ENCODE results near the gene SERPINA1. TPM values are rescaled to one million over a fixed set of nuclear protein-coding genes. Genes with fewer than 3 reads are reported as not detected.

SERPINA1 gene
- total RNA-seq, 1 experiment from 2014 or later = 10.5 TPM

- H3K27ac ChIP-seq (ENCODE audit: low read length) = no peak overlapping the region
- H2AFZ ChIP-seq (ENCODE audit: low read length) = no peak overlapping the region
- ChIA-PET POLR2A (ENCODE audit: unreplicated experiment) (no interaction called here), CTCF (no interaction called here)
- DNase-seq (no peak), ATAC-seq (no peak)
- H3F3A ChIP-seq (ENCODE audit: low read length, unreplicated experiment) = no peaks in the 10 kb centered on the region
- BruUV-seq (replicated peaks) = no TSS peak
- H3K9ac ChIP-seq (ENCODE audit: low read length) = no peak overlapping the region
- H4K20me1 ChIP-seq (ENCODE audit: low read length) = no peaks in the 10 kb centered on the region
- no peaks in the 10 kb centered on the region for H3K4me1 ChIP-seq (ENCODE audit: insufficient read depth, low read length)
- H3K79me2 ChIP-seq (ENCODE audit: low read length) = no peaks in the 10 kb centered on the region
- no peak overlapping the region for H3K4me2 ChIP-seq (ENCODE audit: low read length)
- TF ChIP-seq EZH2phosphoT487 (IDR thresholded peaks at IDR 0.05; ENCODE audit: borderline replicate concordance, low read length) (no peak), EZH2 (IDR thresholded peaks at IDR 0.05; ENCODE audit: low read length, unreplicated experiment) (no peak), CTCF (conservative IDR thresholded peaks at IDR 0.05; ENCODE audit: low read depth, low read length) (no peak)
- H3K9me3 ChIP-seq (ENCODE audit: low read length) = 0 out of 2 replicates have a peak, but pooled peaks cover 4% of the 10 kb centered on the region
- no peaks in the 10 kb centered on the region for H3K27me3 ChIP-seq (ENCODE audit: low read length)
- intact Hi-C loops (cut with micrococcal nuclease) = no loop called here
- H3K36me3 ChIP-seq (ENCODE audit: low read depth, low read length) = no peaks in the 10 kb centered on the region
- H3K4me3 ChIP-seq (ENCODE audit: low read length) = no peak overlapping the region
- no peaks in the 10 kb centered on the region for H3K9me2 ChIP-seq (replicated peaks; ENCODE audit: low read length)
Measured at GRCh38 chr14:94408546-94409095, 20.2 kb upstream of the SERPINA1 start.

GRCh38 chr14:94407906-94408305 is 19.5 kb upstream of the SERPINA1 start:
- intact Hi-C loops (cut with micrococcal nuclease) = no loop called here
- CTCF ChIA-PET = no interaction called here

GRCh38 chr14:94406910-94407309 is 18.5 kb upstream of the SERPINA1 start:
- CTCF ChIA-PET = no interaction called here
- Histone ChIP-seq H4K20me1 (ENCODE audit: low read length) (no peaks in the 10 kb centered on the region), H3K9me3 (ENCODE audit: low read length) (0 out of 2 replicates have a peak, but pooled peaks cover 4% of the 10 kb centered on the region), H3K79me2 (ENCODE audit: low read length) (no peaks in the 10 kb centered on the region), H3K27ac (ENCODE audit: low read length) (no peak overlapping the region), H3K27me3 (ENCODE audit: low read length) (no peaks in the 10 kb centered on the region), H3K4me3 (ENCODE audit: low read length) (no peak overlapping the region), H3K36me3 (ENCODE audit: low read depth, low read length) (no peaks in the 10 kb centered on the region), H3F3A (ENCODE audit: low read length, unreplicated experiment) (no peaks in the 10 kb centered on the region), H3K9me2 (replicated peaks; ENCODE audit: low read length) (no peaks in the 10 kb centered on the region), H3K4me2 (ENCODE audit: low read length) (no peak overlapping the region), H2AFZ (ENCODE audit: low read length) (no peak overlapping the region), H3K4me1 (ENCODE audit: insufficient read depth, low read length) (no peaks in the 10 kb centered on the region), H3K9ac (ENCODE audit: low read length) (no peak overlapping the region)
- POLR2A ChIA-PET (ENCODE audit: unreplicated experiment) = no interaction called here
- DNase-seq (no peak), ATAC-seq (no peak)
- intact Hi-C loops (cut with micrococcal nuclease) = no loop called here
- BruUV-seq (replicated peaks) = no TSS peak
- TF ChIP-seq EZH2 (IDR thresholded peaks at IDR 0.05; ENCODE audit: low read length, unreplicated experiment) = no peak
- no peak for TF ChIP-seq CTCF (conservative IDR thresholded peaks at IDR 0.05; ENCODE audit: low read depth, low read length)
- no peak for TF ChIP-seq EZH2phosphoT487 (IDR thresholded peaks at IDR 0.05; ENCODE audit: borderline replicate concordance, low read length)

More at GRCh38 chr14:94407906-94408305, 19.5 kb upstream of the SERPINA1 start:
- DNase-seq = no peak
- no TSS peak for BruUV-seq (replicated peaks)
- H3K4me3 ChIP-seq (ENCODE audit: low read length) = no peak overlapping the region
- 0 out of 2 replicates have a peak, but pooled peaks cover 4% of the 10 kb centered on the region for H3K9me3 ChIP-seq (ENCODE audit: low read length)
- no peaks in the 10 kb centered on the region for H4K20me1 ChIP-seq (ENCODE audit: low read length)
- H3K9me2 ChIP-seq (replicated peaks; ENCODE audit: low read length) = no peaks in the 10 kb centered on the region
- POLR2A ChIA-PET (ENCODE audit: unreplicated experiment) = no interaction called here
- H3K79me2 ChIP-seq (ENCODE audit: low read length) = no peaks in the 10 kb centered on the region
- no peaks in the 10 kb centered on the region for H3F3A ChIP-seq (ENCODE audit: low read length, unreplicated experiment)
- no peak overlapping the region for H3K27ac ChIP-seq (ENCODE audit: low read length)
- no peak overlapping the region for H3K4me2 ChIP-seq (ENCODE audit: low read length)
- H3K9ac ChIP-seq (ENCODE audit: low read length) = no peak overlapping the region
- no peaks in the 10 kb centered on the region for H3K4me1 ChIP-seq (ENCODE audit: insufficient read depth, low read length)
- TF ChIP-seq EZH2 (IDR thresholded peaks at IDR 0.05; ENCODE audit: low read length, unreplicated experiment) = no peak
- no peak for ATAC-seq
- H3K36me3 ChIP-seq (ENCODE audit: low read depth, low read length) = no peaks in the 10 kb centered on the region
- no peaks in the 10 kb centered on the region for H3K27me3 ChIP-seq (ENCODE audit: low read length)
- H2AFZ ChIP-seq (ENCODE audit: low read length) = no peak overlapping the region
